SK-N-SH (cell line): Measurements from ENCODE around the gene MAPRE3. TPM values are rescaled to one million over a fixed set of nuclear protein-coding genes. Genes with fewer than 3 reads are reported as not detected.

Experiments used
- CTCF ChIA-PET: fragments of 300-600, 350-600 bp; formaldehyde crosslinking; extraction: SDS; loops from one replicate; lab custom pipeline; 2021; lab: Yijun Ruan, JAX
- POLR2A ChIA-PET: fragments of 350-600 bp; sonication (Branson Sonifier 250); formaldehyde crosslinking; extraction: SDS; loops from one replicate; lab custom pipeline; 2020; ENCODE audit warnings: antibody characterized with exemption, inconsistent platforms; lab: Yijun Ruan, JAX
- DNase-seq: peaks from one replicate; pipeline ENCODE4 v3.0.0; 2012
- H2AFZ ChIP-seq: fragments of 200-600 bp; sonication (generic); 2 replicates; pipeline ENCODE4 v1.8.1; 2016; ENCODE audit warnings: antibody characterized with exemption, mild to moderate bottlenecking, low read depth
- H3F3A ChIP-seq: fragments of 200-600 bp; sonication (generic); replicated peaks from 2 replicates; pipeline ENCODE3; 2016; ENCODE audit warnings: antibody characterized with exemption, mild to moderate bottlenecking; ENCODE audit not compliant: insufficient read depth
- H3K27ac ChIP-seq, 2 experiments: fragments of 200-500 bp in 1 of 2; fragments of 200-600 bp in 1 of 2; sonication (Bioruptor generic) in 1 of 2; sonication (generic), shearing (Covaris generic) in 1 of 2; 2 replicates each; pipeline versions ENCODE4 v1.5.1 to v1.6.1; 2014 to 2016; ENCODE audit warnings: low read depth in 2 of 2, inconsistent platforms in 1 of 2, low read length in 1 of 2, mild to moderate bottlenecking in 1 of 2, mixed read lengths in 1 of 2
- H3K27me3 ChIP-seq: fragments of 200-600 bp; sonication (generic), shearing (Covaris generic); 2 replicates; pipeline ENCODE4 v1.6.1; 2016; ENCODE audit warnings: mixed run types; ENCODE audit not compliant: insufficient read depth
- H3K36me3 ChIP-seq, 2 experiments: fragments of 200-500 bp in 1 of 2; fragments of 200-600 bp in 1 of 2; sonication (Bioruptor generic) in 1 of 2; sonication (generic) in 1 of 2; replicated peaks in 1 of 2; 2 replicates each; pipeline versions ENCODE3 to v1.5.1; 2014 to 2016; ENCODE audit warnings: low read length in 1 of 2, mild to moderate bottlenecking in 1 of 2; ENCODE audit not compliant: insufficient read depth in 2 of 2, control insufficient read depth in 1 of 2
- H3K4me1 ChIP-seq, 2 experiments: fragments of 200-500 bp in 1 of 2; fragments of 200-600 bp in 1 of 2; sonication (Bioruptor generic) in 1 of 2; sonication (generic), shearing (Covaris generic) in 1 of 2; 2 replicates each; pipeline versions ENCODE4 v1.5.1 to v1.6.1; 2014 to 2016; ENCODE audit warnings: low read depth in 1 of 2, low read length in 1 of 2, mixed run types in 1 of 2; ENCODE audit not compliant: insufficient read depth in 2 of 2, control insufficient read depth in 1 of 2
- H3K4me2 ChIP-seq: fragments of 200-600 bp; sonication (generic), shearing (Covaris generic); 2 replicates; pipeline ENCODE4 v1.6.1; 2017; ENCODE audit warnings: mixed run types
- H3K4me3 ChIP-seq, 2 experiments: fragments of 200-500 bp in 1 of 2; fragments of 200-600 bp in 1 of 2; sonication (Bioruptor generic) in 1 of 2; sonication (generic), shearing (Covaris generic) in 1 of 2; 2 replicates each; pipeline versions ENCODE4 v1.5.1 to v1.8.1; 2014 to 2016; ENCODE audit warnings: low read depth in 2 of 2, inconsistent platforms in 1 of 2, low read length in 1 of 2, mild to moderate bottlenecking in 1 of 2, mixed read lengths in 1 of 2, moderate library complexity in 1 of 2
- H3K79me2 ChIP-seq: fragments of 200-600 bp; sonication (generic); 2 replicates; pipeline ENCODE4 v1.8.1; 2017; ENCODE audit warnings: mild to moderate bottlenecking; ENCODE audit not compliant: insufficient read depth
- H3K9ac ChIP-seq: fragments of 200-600 bp; sonication (generic); 2 replicates; pipeline ENCODE4 v1.6.1; 2017; ENCODE audit warnings: mixed run types
- H3K9me2 ChIP-seq: fragments of 200-600 bp; sonication (generic); 2 replicates; pipeline ENCODE4 v1.6.1; 2017; ENCODE audit warnings: mixed run types
- H3K9me3 ChIP-seq: fragments of 200-600 bp; sonication (generic); 2 replicates; pipeline ENCODE4 v1.6.1; 2017; ENCODE audit warnings: mixed run types, mild to moderate bottlenecking, moderate library complexity
- H4K20me1 ChIP-seq: fragments of 200-600 bp; sonication (generic); 2 replicates; pipeline ENCODE4 v1.6.1; 2017; ENCODE audit warnings: mild to moderate bottlenecking, mixed run types; ENCODE audit not compliant: insufficient read depth
- CHD2 ChIP-seq: fragments of 150-350 bp; IDR thresholded peaks from 2 replicates; pipeline ENCODE4 v1.6.1; 2018; ENCODE audit warnings: low read length; ENCODE audit not compliant: partially characterized antibody
- CTCF ChIP-seq: fragments of 200-600 bp; sonication (generic); IDR thresholded peaks from 2 replicates; pipeline ENCODE4 v1.6.1; 2017; ENCODE audit warnings: antibody characterized with exemption, mild to moderate bottlenecking, moderate library complexity
- ELF1 ChIP-seq: IDR thresholded peaks from 2 replicates; pipeline ENCODE4 v1.4.0; 2012
- GATA2 ChIP-seq: sonication (generic); formaldehyde crosslinking; IDR thresholded peaks from 2 replicates; pipeline ENCODE4 v1.5.0; 2020; ENCODE audit warnings: mild to moderate bottlenecking, missing genetic modification reagents
- IRF3 ChIP-seq: fragments of 150-350 bp; IDR thresholded peaks from 2 replicates; pipeline ENCODE4 v1.6.1; 2016; ENCODE audit warnings: mild to moderate bottlenecking, low read depth, low read length
- MEF2A ChIP-seq: IDR thresholded peaks from 2 replicates; pipeline ENCODE4 v1.4.0; 2012; ENCODE audit warnings: low read depth, borderline replicate concordance
- POLR2AphosphoS5 ChIP-seq: IDR thresholded peaks from 2 replicates; pipeline ENCODE4 v1.6.1; 2012; ENCODE audit warnings: low read depth, low read length
- RCOR1 ChIP-seq: fragments of 150-350 bp; IDR thresholded peaks from 2 replicates; pipeline ENCODE4 v1.6.1; 2017; ENCODE audit warnings: antibody characterized with exemption, low read length
- REST ChIP-seq: IDR thresholded peaks from 2 replicates; pipeline ENCODE4 v1.6.1; 2012; ENCODE audit warnings: mild to moderate bottlenecking, low read depth, low read length, moderate library complexity
- RXRA ChIP-seq: IDR thresholded peaks from 2 replicates; pipeline ENCODE4 v1.4.0; 2012; ENCODE audit warnings: low read depth, mild to moderate bottlenecking, borderline replicate concordance
- SIN3A ChIP-seq: IDR thresholded peaks from 2 replicates; pipeline ENCODE4 v1.6.1; 2012; ENCODE audit warnings: low read depth, mild to moderate bottlenecking, low read length, moderate library complexity, borderline replicate concordance
- SMC3 ChIP-seq: IDR thresholded peaks from 2 replicates; pipeline ENCODE4 v1.6.1; 2012; ENCODE audit warnings: low read depth, low read length, improper control_type of control experiment
- TAF1 ChIP-seq: IDR thresholded peaks from 2 replicates; pipeline ENCODE4 v1.6.1; 2012; ENCODE audit warnings: low read depth, mild to moderate bottlenecking, low read length, moderate library complexity, borderline replicate concordance
- TEAD4 ChIP-seq: IDR thresholded peaks from 2 replicates; pipeline ENCODE4 v1.4.0; 2012; ENCODE audit warnings: mild to moderate bottlenecking, borderline replicate concordance; ENCODE audit not compliant: insufficient read depth
- USF1 ChIP-seq: IDR thresholded peaks from 2 replicates; pipeline ENCODE4 v1.4.0; 2012; ENCODE audit warnings: low read depth, borderline replicate concordance
- YY1 ChIP-seq: IDR thresholded peaks from 2 replicates; pipeline ENCODE4 v1.4.0; 2012; ENCODE audit warnings: low read depth, mild to moderate bottlenecking
- WGBS: methylation state at CpG from one replicate; pipeline ENCODE4 v1.1.6; 2017; ENCODE audit warnings: low lambda C conversion rate; 5-methylcytosine and 5-hydroxymethylcytosine counted together
- polyA plus RNA-seq, 3 experiments: library from polyadenylated mRNA; depleted of rRNA; stranded (reverse); fragments of >200 nt; gene quantifications; 2 replicates each; pipeline ENCODE4 v1.2.3, GENCODE V29; 2012
- TF ChIP-seq, protein P1 (sequence below): fragments of 150-350 bp; IDR thresholded peaks from 2 replicates; pipeline ENCODE4 v1.6.1; 2017; ENCODE audit warnings: antibody characterized with exemption, low read length, low read depth, borderline replicate concordance

Gene MAPRE3
- polyA plus RNA-seq, 1 of the 3 experiments (the other 2 are of a cell fraction): 24.4 TPM

GRCh38 chr2:27072920-27073319, 102.5 kb downstream of the MAPRE3 start:
- peaks cover 50 to 80% of the 10 kb centered on the region in 2 experiments for H3K4me1 ChIP-seq
- H3K4me2 ChIP-seq: peak overlapping the region; percentile 89
- peak overlapping the region; percentile 68; the same call in 1 of the 2 replicates for H2AFZ ChIP-seq
- DNase-seq: no peak
- H4K20me1 ChIP-seq: peaks cover 14% of the 10 kb centered on the region
- no peak overlapping the region for H3K9ac ChIP-seq
- peak overlapping the region; percentile 89 to 98 for H3K27ac ChIP-seq
- peaks cover 16 to 26% of the 10 kb centered on the region in 2 experiments for H3K36me3 ChIP-seq
- peaks cover 36% of the 10 kb centered on the region for H3K79me2 ChIP-seq
- H3F3A ChIP-seq: peaks cover 12% of the 10 kb centered on the region
- 57% methylated on average over 5 of the region's 5 CpGs for WGBS
- no peaks in the 10 kb centered on the region for H3K9me3 ChIP-seq
- ChIA-PET POLR2A (interaction anchor here (0.6 to 5.7 kb wide), 10 partner anchors 9 to 422 kb away, joined by 3 to 80 read pairs (median 16); partner anchors contain the start of genes ABHD1, AGBL5, FNDC4 and GTF3C2), CTCF (interaction anchor here (0.7 to 18.5 kb wide), 8 partner anchors 10 to 235 kb away, joined by 3 to 227 read pairs (median 4); partner anchors contain the start of genes AGBL5, EMILIN1 and KHK)
- no peaks in the 10 kb centered on the region for H3K27me3 ChIP-seq
- no peaks in the 10 kb centered on the region for H3K9me2 ChIP-seq
- TF ChIP-seq ELF1 (no peak), SIN3A (no peak), RXRA (no peak), POLR2AphosphoS5 (no peak), IRF3 (no peak), YY1 (no peak), TAF1 (no peak), CHD2 (no peak), GATA2 (no peak), RCOR1 (no peak)
- TF ChIP-seq, protein P1, sequence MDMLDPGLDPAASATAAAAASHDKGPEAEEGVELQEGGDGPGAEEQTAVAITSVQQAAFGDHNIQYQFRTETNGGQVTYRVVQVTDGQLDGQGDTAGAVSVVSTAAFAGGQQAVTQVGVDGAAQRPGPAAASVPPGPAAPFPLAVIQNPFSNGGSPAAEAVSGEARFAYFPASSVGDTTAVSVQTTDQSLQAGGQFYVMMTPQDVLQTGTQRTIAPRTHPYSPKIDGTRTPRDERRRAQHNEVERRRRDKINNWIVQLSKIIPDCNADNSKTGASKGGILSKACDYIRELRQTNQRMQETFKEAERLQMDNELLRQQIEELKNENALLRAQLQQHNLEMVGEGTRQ: no peak
- H3K4me3 ChIP-seq: peak overlapping the region in 1 of 2 experiments; percentile 98; a peak in 2 of 4 replicates

DNA sequence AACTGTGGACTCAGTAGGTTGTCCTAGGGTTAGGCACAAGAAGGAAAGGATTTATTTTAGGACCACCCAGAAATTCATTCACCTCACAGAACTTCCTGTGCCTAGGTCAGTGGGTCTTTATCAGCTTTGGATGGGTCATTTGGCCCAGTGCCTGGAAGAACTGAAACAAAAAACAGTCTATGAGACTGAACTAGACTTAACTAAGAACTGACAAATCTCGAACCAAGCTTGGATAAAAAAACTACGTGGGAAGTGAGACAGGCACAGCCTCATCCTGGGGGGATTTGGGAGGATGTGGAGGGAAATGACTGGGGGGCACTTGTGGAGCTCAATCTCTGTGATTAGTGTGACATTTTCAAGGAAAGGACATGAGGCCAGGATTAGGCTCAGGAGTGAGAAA, 103.3 kb downstream of the MAPRE3 start:
- 76% methylated on average over 2 of the region's 2 CpGs for WGBS
- peaks cover 52 to 76% of the 10 kb centered on the region in 2 experiments for H3K4me1 ChIP-seq
- no peak overlapping the region for H3K4me2 ChIP-seq
- peaks cover 8 to 17% of the 10 kb centered on the region in 2 experiments for H3K36me3 ChIP-seq
- no peak overlapping the region for H3K4me3 ChIP-seq
- POLR2A ChIA-PET: interaction anchor here (3.8 to 5.7 kb wide), 2 partner anchors 9 to 23 kb away, joined by 63 to 80 read pairs; partner anchors contain the start of gene AGBL5
- H2AFZ ChIP-seq: no peak overlapping the region
- H3K79me2 ChIP-seq: peaks cover 31% of the 10 kb centered on the region
- peaks cover 13% of the 10 kb centered on the region for H3F3A ChIP-seq
- H4K20me1 ChIP-seq: peaks cover 11% of the 10 kb centered on the region
- DNase-seq: no peak
- H3K9me3 ChIP-seq: no peaks in the 10 kb centered on the region
- no peak overlapping the region for H3K9ac ChIP-seq
- no peaks in the 10 kb centered on the region for H3K9me2 ChIP-seq
- TF ChIP-seq CTCF (no peak), TEAD4 (no peak), SMC3 (no peak), MEF2A (no peak), REST (no peak), CHD2 (no peak), USF1 (no peak), TAF1 (no peak)
- no peaks in the 10 kb centered on the region for H3K27me3 ChIP-seq
- CTCF ChIA-PET: interaction anchor here (0.8 to 18.5 kb wide), 11 partner anchors 9 to 230 kb away, joined by 3 to 227 read pairs (median 5); partner anchors contain the start of genes AGBL5, EMILIN1 and KHK
- peak overlapping the region; percentile 76 to 89; a peak in 3 of 4 replicates for H3K27ac ChIP-seq
